Mucosa of descending colon (tissue), 3 donors: ENCODE results near the gene IGF2BP2. TPM values are rescaled to one million over a fixed set of nuclear protein-coding genes. Genes with fewer than 3 reads are reported as not detected.
"Not testable (repeated sequence)": the region's sequence is repeated elsewhere in the genome, so short reads cannot be mapped to it uniquely, and the experiment has no call there.

ENCODE experiments used
- ATAC-seq: fragments of 200-7000 bp; cut with Tn5 transposase; one replicate; pipeline ENCODE4 v1.9.1; 2020; ENCODE audit warnings: mild to moderate bottlenecking, moderate library complexity
- DNase-seq, 3 donors: peaks; one replicate each; pipeline ENCODE4 v3.0.0-alpha.2; 2020
- H3K36me3 ChIP-seq: fragments of 200-600 bp; one replicate; pipeline ENCODE4 v1.8.0; 2021; ENCODE audit warnings: low read depth, mild to moderate bottlenecking
- H3K4me1 ChIP-seq: fragments of 200-600 bp; one replicate; pipeline ENCODE4 v1.8.0; 2021; ENCODE audit warnings: low read depth, mild to moderate bottlenecking
- H3K4me3 ChIP-seq: fragments of 200-600 bp; one replicate; pipeline ENCODE4 v1.8.0; 2021; ENCODE audit warnings: mild to moderate bottlenecking
- H3K9me3 ChIP-seq: fragments of 200-600 bp; one replicate; pipeline ENCODE4 v1.8.0; 2021; ENCODE audit warnings: mild to moderate bottlenecking
- CTCF ChIP-seq: fragments of 200-600 bp; IDR thresholded peaks from one replicate; pipeline ENCODE4 v1.8.0; 2022; ENCODE audit warnings: antibody characterized with exemption, mild to moderate bottlenecking
- intact Hi-C, 2 donors: fragments of 100-400 bp; cut with DNase I in 1 of 2; cut with micrococcal nuclease in 1 of 2; formaldehyde crosslinking; loops; one replicate each; pipeline versions ENCODE4 v1.11.0 to v1.11.1; 2022; cut with DNase I, micrococcal nuclease
- total RNA-seq, 3 donors: library from RNA; stranded (reverse); fragmentation: NEBNext Ultra II Directional in 2 of 3; extraction: Animal tissue kit (Norgen Biotek cat#: 25700) in 2 of 3; gene quantifications; one replicate each; pipeline versions ENCODE4 v1.2.1 to v1.2.4, GENCODE V29; 2021 to 2023
- donor health status: DM: no; HTN: no; CAD: no; lungs with moderate emphysema.
- donor health status: DM: no; HTN: no; CAD: no.
- donor health status: DM: no; HTN: yes; CAD: no.

IGF2BP2 gene
- total RNA-seq, 3 donors from 2014 or later, result 26.7 to 67.4 (median 42.1) TPM

- Histone ChIP-seq H3K4me1 (peaks cover 2% of the 10 kb centered on the region), H3K4me3 (no peak overlapping the region), H3K9me3 (no peaks in the 10 kb centered on the region), H3K36me3 (no peaks in the 10 kb centered on the region)
- DNase-seq (no peak), ATAC-seq (no peak)
- no peak for TF ChIP-seq CTCF
- intact Hi-C loops, result no loop called here
Measured at GRCh38 chr3:185788292-185788691, 36.5 kb downstream of the IGF2BP2 start.

GRCh38 chr3:185786956-185787877 is 37.6 kb downstream of the IGF2BP2 start:
- no peak overlapping the region for H3K4me3 ChIP-seq
- no peaks in the 10 kb centered on the region for H3K9me3 ChIP-seq
- no peak for TF ChIP-seq CTCF
- DNase-seq (no peak), ATAC-seq (no peak)
- intact Hi-C loops, result no loop called here
- peaks cover 2% of the 10 kb centered on the region for H3K4me1 ChIP-seq
- H3K36me3 ChIP-seq, result no peaks in the 10 kb centered on the region

- intact Hi-C loops, result not testable (repeated sequence)
Measured at GRCh38 chr3:185786258-185786657, 38.6 kb downstream of the IGF2BP2 start.

GRCh38 chr3:185784317-185784716 is 40.5 kb downstream of the IGF2BP2 start:
- Histone ChIP-seq H3K36me3 (no peaks in the 10 kb centered on the region), H3K9me3 (no peaks in the 10 kb centered on the region), H3K4me3 (no peak overlapping the region), H3K4me1 (peaks cover 2% of the 10 kb centered on the region)
- TF ChIP-seq CTCF, result no peak
- intact Hi-C loops, result no loop called here
- DNase-seq (no peak), ATAC-seq (no peak)

More at GRCh38 chr3:185786258-185786657, 38.6 kb downstream of the IGF2BP2 start:
- not testable (repeated sequence) for H3K36me3 ChIP-seq, DNase-seq, H3K4me3 ChIP-seq, H3K9me3 ChIP-seq, ATAC-seq, H3K4me1 ChIP-seq

- DNase-seq (no peak), ATAC-seq (no peak)
- no peak overlapping the region for H3K4me3 ChIP-seq
- H3K4me1 ChIP-seq, result no peaks in the 10 kb centered on the region
- TF ChIP-seq CTCF, result no peak
- intact Hi-C loops, result no loop called here
- no peaks in the 10 kb centered on the region for H3K9me3 ChIP-seq
- H3K36me3 ChIP-seq, result no peaks in the 10 kb centered on the region
Measured at GRCh38 chr3:185781759-185782158, 43.1 kb downstream of the IGF2BP2 start.

- ATAC-seq (no peak), DNase-seq (no peak)
- no peak for TF ChIP-seq CTCF
- Histone ChIP-seq H3K36me3 (no peaks in the 10 kb centered on the region), H3K4me3 (no peak overlapping the region), H3K4me1 (peaks cover under 1% of the 10 kb centered on the region), H3K9me3 (no peaks in the 10 kb centered on the region)
- intact Hi-C loops, result no loop called here
Measured at GRCh38 chr3:185779461-185779860, 45.4 kb downstream of the IGF2BP2 start.
